COR-L47 (cell line): Measurements from ENCODE around the gene ANKRD29.
"Not testable (repeated sequence)": the region's sequence is repeated elsewhere in the genome, so short reads cannot be mapped to it uniquely, and the experiment has no call there.

Source experiments
- DNase-seq: peaks from one replicate; lab custom pipeline; 2025; lab: John Stamatoyannopoulos, UW

Gene ANKRD29

DNA sequence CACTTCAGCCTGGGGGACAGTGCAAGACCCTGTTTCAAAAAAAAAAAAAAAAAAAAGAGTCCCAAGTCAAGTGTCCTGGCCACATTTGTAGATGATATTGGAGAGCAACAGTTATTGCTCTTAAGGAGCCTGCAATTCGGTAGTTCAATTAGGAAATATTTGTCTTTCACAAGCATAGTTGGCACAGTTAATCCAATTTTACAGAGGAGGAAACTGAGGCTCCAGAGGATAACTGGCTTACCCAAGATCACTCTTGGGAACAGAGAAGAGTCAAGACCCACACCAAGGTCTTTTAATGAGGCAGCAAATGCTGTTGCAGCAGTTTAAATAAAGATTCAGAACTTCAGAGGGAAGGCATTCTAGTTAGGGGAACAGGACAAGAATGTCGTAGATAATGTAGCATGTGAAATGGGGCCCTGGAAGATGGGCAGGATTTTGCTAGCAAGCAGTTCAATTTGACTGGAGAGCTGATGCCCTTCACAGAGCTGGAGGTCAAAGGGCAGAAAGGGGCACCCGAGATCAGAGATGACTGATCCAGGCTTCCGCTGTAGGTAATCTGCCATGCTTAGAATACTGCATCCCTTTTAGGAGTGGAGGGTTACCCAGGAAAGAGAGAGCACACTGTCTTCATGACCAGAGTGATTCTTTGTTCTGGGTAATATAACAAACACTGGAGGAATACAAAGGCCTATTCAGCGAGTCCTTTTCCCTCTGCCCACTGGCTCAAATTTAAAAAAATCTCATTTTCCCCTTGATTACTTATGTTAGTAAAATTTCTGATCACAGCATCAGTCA is 79.4 kb downstream of the ANKRD29 start:
- no peak for DNase-seq

DNA sequence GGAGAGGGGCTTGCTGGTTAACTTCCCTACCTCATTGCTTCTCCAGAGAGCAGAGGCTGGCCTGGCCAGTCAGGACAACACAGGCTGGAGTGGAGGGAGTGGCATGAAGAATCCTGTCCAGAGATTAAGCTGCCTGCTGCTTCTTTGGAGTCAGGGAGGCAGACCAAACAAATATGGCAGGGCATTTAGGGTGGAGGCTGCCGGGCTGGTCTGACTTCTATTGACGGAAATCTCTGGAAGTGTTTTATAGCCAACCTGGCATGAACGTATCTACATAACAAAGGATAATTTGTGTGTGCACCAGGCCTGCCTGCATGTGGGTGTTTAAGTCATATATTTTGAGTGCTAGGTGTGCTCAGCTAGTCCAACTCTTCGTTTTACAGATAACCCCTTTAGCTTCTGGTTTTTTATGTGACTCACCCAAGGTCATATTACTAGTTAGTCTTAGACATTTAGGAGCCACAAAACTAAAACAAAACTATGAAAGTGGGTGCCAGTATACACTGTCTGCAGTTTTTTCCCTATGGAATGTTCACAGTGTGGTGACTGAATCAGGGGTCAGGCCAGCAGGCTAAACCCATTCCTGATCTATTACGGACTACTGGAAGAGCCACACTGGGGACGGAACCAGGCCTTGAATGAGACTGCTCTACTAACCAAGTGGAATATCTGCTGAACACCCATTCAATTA is 81.9 kb downstream of the ANKRD29 start:
- DNase-seq: no peak

DNA sequence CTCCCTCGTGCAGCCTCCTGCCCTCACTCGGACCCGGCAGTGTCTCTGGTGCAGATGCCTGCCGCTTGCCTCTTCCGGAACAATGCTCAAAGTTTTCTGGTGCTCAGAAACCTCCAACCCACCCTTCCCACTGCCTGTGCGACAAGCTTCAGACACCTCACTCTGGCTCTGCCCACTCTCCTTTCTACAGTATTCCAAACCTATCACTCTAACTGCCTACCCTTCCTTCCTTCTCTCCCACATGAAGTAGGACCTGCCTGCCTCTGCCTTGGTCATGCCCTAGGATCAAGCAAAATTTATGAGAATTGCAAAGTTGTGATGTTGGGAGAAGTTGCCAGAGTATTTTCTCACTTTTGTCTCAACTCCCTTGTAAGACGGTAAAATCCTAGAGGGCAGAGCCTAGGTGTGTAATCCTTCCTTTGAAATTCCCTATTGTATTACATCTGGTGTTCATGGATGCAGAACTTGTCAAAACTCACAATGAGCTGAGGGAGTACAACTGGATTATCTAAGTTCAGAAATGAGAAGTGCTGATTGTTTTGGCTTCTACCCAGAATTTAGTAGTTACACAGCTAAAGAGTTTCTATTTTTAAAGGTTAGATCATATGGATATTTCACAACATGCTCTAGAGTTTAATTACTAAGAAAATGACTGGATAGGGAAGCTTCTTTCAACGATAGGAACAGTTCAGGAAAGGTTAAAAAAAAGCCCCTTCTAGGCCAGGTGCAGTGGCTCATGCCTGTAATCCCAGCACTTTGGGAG is 83.6 kb downstream of the ANKRD29 start:
- no peak for DNase-seq

DNA sequence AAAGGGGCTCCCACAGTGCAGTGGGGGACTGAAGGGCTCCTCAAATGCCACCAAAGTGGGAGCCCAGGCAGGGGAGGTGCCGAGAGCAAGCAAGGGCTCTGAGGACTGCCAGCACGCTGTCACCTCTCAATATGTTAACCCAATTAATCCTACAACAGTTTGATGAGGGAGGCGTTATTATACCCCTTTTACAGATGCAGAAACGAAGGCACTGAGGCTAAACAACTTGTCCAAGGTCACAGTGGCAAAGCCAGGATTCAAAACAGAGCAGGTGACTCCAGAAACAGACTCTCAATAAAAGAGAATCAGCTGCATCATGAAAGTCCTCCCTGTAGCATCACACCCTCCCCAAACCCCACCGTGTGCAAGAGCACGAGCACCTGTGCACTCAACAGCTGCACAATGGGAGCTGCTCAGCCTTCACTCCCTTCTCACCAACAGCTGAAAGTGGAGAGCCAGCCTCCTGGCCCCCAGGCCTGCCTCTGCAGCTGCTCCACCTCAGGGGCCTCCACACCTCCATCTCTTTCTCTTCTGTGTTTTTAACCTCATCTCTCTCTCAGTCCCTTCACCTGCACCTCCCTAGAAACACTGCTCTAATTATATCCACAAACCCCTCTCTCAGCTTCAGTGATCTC is 84.5 kb downstream of the ANKRD29 start:
- DNase-seq: no peak

DNA sequence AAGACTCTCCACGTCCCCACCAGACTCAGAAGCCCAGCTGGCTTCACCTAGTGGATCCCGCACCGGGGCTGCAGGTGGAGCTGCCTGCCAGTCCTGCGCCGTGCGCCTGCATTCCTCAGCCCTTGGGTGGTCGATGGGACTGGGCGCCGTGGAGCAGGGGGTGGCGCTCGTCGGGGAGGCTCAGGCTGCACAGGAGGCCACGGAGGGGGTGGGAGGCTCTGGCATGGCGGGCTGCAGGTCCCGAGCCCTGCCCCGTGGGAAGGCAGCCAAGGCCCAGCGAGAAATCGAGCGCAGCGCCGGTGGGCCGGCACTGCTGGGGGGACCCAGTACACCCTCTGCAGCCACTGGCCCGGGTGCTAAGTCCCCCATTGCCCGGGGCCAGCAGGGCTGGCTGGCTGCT is 85.2 kb downstream of the ANKRD29 start:
- not testable (repeated sequence) for DNase-seq

DNA sequence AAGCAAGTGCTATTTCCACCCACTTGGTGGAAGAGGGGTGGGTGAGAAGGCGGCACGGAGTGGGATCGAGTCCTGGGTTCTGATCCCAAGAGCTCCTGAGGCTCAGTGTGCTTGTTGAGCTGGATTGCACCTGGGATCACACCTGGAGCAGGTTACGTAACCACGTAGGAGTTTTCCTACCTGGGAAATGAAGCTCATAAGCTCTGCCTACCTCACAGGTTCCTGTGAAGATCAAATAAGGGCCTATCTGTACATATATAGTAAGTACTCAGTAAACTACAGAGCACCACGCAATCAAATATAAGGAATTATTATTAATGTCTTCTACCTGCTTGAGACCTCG is 87.4 kb downstream of the ANKRD29 start:
- DNase-seq: no peak

DNA sequence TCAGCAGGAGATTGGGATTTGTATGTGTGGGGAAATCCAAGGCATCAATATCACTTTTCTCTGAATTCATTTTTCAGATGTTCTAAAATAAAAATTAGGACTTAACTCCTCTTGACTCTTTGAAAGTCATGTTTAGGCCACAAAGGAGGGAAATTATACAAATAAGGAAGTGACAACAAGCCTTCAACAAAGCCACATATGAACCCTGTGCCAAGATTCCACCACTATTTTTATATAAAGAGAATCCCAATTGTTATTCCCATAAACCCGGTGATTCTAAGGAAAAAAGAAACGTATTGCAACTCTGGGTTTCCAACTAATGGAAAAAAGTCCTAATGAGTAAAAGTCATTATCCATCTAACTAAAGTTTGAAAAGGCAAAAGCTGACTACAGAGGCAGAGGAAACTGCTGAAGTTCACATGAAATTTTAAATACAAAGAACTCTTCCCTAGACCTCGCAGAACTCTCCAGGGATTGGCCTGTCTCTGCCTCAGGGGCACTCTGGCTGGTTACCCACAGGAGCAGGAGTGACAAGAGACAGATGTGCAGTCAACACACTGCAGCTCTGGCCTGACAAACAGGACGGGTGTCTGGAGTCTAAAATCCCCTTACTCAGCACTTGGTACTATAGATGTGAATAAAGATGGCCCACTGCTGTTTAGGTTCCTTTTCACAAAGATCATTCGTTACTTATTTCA is 88.0 kb downstream of the ANKRD29 start:
- DNase-seq: no peak

DNA sequence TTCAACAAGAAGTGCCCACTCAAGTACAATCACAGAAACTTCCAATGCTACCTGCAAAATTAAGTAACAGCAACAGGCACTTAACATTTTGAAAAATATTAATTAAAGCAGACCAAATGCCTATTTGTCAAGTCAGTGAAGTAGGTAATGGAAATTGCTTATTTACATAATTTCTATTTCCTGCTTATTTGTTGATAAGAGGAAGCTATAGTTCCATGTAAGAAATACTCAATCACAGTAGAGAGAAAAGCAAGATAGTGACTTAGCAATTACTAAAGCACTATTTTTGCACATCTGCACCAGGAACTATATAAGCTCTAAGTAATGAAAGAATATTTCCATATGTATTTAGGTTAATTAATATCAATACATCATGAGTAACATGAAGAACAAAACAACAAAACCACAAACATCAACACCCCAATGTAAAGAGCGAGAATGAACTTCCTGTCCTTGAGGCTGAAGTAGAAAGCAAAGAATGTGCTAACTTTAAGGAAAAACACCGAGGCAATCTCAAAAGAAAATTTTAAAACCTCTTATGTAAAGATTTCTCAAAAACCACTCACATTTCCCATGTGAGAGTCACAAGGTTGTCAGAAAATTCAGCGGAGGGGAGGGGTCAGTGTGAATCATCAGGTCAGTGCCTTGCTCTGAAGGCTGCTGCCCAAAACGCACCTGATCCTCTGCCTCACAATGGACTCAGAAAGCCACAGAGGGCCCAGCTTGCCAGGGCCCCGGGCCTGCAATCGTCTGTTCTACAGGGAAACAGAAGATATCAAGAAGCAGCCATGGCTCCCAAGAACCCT is 88.9 kb downstream of the ANKRD29 start:
- no peak for DNase-seq

DNA sequence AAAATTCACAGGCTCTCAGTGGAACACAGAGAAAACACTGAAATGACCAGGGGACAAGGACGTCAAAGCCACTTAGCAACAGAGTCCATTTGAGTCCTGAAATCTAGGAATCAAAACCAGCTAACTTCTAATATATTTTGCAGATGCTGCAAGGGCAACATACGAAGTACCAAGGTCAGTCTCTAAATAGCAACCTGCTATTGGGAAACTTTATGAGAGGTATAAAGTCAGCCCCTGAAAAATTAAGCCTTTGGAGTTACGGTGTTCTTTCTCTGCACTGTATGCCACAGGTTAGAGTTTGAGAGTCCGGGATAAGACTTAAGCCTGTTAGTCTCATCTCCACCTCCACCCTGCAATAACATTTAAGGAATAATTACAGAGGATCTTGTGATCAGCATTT is 89.7 kb downstream of the ANKRD29 start:
- DNase-seq: no peak

DNA sequence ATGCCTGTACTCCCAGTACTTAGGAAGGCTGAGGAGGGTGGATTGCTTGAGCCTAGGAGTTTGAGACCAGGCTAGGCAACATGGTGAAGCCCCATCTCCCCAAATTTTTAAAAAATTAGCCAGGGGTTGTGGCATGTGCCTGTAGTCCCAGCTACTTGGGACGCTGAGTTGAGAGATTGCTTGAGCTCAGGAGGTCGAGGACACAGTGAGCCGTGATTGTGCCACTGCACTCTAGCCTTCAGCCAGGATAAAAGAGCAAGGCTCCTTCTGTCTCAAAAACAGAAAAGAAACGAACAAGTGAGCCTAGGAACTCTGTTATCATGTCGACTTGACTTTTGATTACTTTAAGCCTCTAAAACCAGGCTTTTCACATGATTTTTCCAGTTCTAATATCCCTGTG is 90.1 kb downstream of the ANKRD29 start:
- no peak for DNase-seq

DNA sequence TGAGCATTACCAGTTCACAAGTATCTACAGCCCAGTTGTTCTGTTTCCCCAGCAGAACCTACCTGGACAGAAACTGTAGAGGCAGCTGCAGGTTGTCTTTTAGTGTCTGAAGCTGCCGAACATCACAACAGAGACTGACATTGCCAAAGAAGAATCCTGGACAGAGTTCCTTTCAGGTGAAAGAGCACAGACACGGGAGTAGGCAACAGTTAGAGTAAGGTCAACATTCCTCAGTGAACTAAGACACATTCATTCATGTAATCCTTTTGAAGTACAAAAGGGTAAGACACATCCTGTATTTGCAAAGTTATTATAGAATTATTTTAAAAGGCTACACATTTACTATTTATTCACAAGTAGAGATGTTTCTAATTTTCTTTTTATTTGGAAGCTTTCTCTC is 90.7 kb downstream of the ANKRD29 start:
- DNase-seq: no peak

DNA sequence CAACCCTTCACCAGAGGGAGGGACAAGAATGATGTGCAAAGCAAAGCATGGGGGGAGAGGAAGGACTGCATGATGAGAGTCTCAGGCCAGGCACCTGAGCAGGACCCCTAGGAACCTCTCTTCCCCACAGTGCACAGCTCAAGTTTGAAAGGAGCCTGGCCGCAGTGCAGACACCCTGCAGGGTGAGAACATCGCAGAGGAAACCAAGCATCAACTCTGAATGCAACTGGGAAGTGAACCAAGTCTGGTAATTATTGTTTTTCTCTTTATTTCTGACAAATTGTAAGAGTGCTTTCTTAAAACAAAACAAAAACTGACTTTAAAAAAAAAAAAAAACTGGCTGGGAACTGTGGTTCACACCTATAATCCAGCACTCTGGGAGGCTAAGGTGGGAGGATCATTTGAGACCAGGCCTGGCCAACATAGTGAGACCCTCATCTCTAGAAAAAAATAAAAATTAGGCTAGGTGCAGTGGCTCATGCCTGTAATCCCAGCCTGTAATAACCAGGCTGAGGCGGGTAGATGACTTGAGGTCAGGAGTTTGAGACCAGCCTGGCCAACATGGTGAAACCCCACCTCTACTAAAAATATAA is 91.7 kb downstream of the ANKRD29 start:
- DNase-seq: no peak

DNA sequence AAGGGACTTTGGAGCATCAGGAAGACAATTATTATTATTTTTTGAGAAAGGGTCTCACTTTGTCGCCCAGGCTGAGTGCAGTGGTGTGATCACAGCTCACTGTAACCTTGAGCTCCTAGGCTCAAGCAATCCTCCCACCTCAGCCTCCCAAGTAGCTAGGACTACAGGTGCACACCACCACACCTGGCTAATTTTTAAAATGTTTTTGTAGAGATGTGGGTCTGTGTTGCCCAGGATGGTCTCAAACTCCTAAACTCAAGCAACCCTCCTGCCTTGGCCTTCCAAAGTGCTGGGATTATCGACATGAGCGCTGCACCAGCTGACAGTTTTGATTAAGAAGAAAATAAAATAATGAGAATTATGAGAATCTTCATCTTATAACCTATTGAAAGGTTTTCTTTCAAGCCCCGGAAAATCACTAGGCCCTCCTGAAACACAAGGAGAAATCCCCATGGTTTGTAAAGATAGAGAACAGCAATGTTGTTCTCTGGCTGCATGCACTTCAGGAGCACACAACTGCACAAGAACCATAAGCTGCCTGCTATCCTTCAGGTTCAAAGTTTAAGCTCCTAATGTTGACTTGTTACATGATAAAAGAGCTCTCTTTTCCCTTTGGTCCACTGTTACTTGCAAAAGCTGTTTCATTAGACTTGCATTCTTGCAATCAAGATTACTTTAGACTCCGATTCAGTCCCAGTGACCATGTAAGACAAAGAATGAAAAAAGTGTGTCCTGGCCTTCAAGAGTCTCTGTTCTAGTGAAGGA is 93.2 kb downstream of the ANKRD29 start:
- no peak for DNase-seq

DNA sequence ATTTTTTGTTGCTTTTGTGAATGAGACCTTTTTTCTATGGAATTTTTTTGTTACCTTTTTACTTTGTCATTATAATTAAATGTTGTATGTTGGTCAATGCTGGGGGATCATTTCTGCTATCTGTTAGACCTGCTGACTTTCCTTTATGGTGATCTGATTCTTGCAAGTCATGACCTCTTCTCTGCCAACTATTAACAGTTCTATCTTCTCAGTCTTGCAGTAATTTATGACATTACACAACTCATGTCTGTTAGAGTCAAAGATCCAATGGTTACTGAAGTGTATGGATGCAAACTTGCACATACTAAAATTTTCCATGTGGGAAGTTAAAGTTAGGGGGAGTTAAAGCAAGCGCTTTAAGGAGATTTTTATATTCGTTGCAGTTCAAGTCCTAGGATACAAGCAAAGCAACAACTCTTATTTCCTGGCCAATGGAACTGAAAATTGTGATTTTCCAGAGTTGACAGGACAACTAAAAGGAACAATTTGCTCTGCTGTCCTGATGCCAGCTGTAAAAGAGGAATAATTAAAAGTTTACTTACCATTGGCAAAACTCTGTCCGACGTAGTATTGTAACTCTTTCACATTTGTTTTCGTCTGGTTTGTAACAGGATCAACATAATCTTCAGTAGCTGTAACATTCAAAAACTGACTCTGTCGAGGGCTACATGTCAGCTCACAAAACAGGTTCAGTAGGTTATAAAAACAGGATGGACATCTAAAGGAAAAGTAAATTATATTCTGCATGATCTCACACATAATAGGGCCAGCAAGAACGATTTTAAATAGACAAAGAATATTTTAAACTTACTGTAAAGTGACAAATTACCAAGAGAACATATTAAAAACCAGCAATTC is 94.2 kb downstream of the ANKRD29 start:
- DNase-seq: no peak

DNA sequence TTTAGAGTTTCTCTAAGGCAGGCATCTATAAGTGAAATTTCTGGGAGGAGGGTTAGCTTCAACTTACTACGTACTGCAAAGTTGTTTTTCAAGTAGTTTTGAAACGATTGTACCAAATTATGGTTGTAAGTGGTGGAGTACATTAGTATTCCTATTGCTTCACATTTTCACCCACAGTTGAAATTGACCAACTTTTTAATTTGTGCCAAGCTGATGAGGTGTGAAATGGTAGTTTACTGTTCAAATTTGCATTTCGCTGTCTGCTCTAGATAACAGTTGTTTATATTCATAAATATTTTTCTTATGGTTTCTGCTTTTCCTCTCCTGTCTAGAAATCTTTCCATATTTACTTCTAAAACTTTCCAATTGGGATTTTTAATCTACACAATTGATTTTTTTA is 95.0 kb downstream of the ANKRD29 start:
- DNase-seq: no peak

DNA sequence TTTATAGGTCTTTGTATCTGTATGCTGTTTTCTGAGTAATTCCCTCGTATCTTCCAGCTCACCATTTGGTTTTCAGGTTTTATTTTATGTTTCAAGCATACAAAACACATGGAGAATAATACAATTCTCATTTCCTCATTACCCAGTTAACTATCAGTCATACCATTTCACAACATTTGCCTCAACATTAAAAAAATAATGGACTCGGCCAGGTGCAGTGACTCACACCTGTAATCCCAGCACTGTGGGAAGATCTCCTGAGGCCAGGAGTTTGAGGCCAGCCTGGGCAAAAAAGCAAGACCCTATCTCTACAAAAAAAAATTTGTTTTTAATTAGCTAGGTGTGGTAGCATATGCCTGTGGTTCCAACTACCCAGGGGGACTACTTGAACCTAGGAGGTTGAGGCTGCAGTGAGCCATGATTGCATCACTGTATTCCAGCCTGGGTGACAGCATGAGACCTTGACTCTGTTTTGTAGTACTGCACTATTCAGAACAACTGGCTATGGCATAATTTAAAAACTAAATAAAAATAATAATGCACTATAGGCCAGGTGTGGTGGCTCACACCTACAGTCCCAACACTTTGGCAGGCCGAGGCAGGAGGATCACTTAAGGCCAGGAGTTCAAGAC is 96.7 kb downstream of the ANKRD29 start:
- no peak for DNase-seq

DNA sequence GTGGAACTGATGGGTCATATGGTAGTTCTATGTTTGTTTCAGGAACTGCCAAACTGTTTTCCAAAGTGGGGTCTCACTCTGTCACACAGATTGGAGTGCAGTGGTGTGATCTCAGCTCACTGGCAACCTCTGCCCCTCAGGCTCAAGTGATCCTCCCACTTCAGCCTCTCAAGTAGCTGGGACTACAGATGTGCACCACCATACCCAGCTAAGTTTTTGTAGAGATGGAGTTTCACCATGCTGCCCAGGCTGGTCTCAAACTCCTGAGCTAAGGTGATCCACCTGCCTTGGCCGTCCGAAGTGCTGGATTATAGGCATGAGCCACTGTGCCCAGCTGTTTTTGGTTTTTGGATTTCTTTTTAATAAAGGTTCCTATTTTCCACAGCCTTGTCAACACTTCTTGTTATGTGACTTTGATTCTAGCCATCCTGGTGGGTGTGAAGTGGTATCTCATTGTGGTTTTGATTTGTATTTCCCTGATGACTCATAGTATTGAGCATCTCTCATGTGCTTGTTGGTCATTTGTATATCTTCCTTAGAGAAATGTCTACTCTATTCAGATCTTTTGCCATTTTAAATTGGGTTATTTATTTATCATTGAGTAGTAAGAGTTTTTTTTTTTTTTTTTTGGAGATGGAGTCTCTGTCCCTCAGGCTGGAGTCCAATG is 99.2 kb downstream of the ANKRD29 start:
- no peak for DNase-seq

DNA sequence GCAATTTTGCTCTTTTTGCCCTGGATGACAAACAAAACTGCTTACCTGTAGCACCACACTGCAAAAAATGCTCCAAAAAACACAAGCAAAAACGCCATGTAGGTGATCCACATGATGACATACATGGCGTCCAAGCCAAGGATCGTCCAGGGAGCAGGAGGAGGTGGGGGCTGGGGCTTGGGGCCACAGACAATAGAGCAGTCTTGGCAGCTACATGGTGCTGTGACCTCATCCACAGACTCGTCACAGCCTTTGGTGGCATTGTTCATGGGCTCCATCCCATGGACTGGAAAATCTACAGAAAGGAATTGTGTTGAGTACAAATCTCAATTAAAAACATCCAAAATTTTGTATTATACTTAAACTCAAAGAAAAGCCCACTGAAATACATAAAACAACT is 102.5 kb downstream of the ANKRD29 start:
- DNase-seq: no peak
